ENCODE measurements around the gene IL1F10. TPM values are rescaled to one million over a fixed set of nuclear protein-coding genes. Genes with fewer than 3 reads are reported as not detected.
A peak's percentile ranks its signal among the peaks of the same experiment; 100 is the strongest.

IL1F10 gene
- total and polyA plus RNA-seq, 2 of the 13 experiments (the other 11 are each of a cell fraction or from before 2014, with no cell fraction given), result not detected

- TF ChIP-seq ZNF577 (CRISPR knock-in tag; IDR thresholded peaks at IDR 0.05; ENCODE audit: borderline replicate concordance, low read depth) (no peak), ZNF496 (CRISPR knock-in tag; IDR thresholded peaks at IDR 0.05; ENCODE audit: insufficient replicate concordance) (no peak), ZNF18 (CRISPR knock-in tag; IDR thresholded peaks at IDR 0.05; ENCODE audit: insufficient replicate concordance) (no peak), CSRNP1 (CRISPR knock-in tag; IDR thresholded peaks at IDR 0.05) (no peak), ARID5B (CRISPR knock-in tag; IDR thresholded peaks at IDR 0.05) (peak; percentile 94), GATAD1 (CRISPR knock-in tag; IDR thresholded peaks at IDR 0.05) (peak; percentile 53), ISL2 (CRISPR knock-in tag; IDR thresholded peaks at IDR 0.05) (peak; percentile 78; the same call in 1 of the 2 replicates), MAX (IDR thresholded peaks at IDR 0.05) (peak; percentile 44; the same call in 1 of the 2 replicates), MLLT10 (CRISPR knock-in tag; IDR thresholded peaks at IDR 0.05) (no peak), ZNF644 (CRISPR knock-in tag; IDR thresholded peaks at IDR 0.05; ENCODE audit: low read depth) (peak; percentile 99), REXO4 (CRISPR knock-in tag; IDR thresholded peaks at IDR 0.05; ENCODE audit: borderline replicate concordance) (no peak), ZNF432 (CRISPR knock-in tag; IDR thresholded peaks at IDR 0.05; ENCODE audit: borderline replicate concordance) (no peak), ZC3H13 (CRISPR knock-in tag; IDR thresholded peaks at IDR 0.05) (no peak), ZSCAN20 (CRISPR knock-in tag; IDR thresholded peaks at IDR 0.05; ENCODE audit: borderline replicate concordance) (no peak), ZBTB33 (CRISPR knock-in tag; IDR thresholded peaks at IDR 0.05) (no peak)
Observed at GRCh38 chr2:113088213-113088992, 20.6 kb downstream of the IL1F10 start (continued).

Data from HepG2 (cell line).